ENCODE data around the gene BAHCC1. TPM values are rescaled to one million over a fixed set of nuclear protein-coding genes. Genes with fewer than 3 reads are reported as not detected.

BAHCC1 gene
- total RNA-seq, 1 experiment from 2014 or later: 29.8 TPM

DNA sequence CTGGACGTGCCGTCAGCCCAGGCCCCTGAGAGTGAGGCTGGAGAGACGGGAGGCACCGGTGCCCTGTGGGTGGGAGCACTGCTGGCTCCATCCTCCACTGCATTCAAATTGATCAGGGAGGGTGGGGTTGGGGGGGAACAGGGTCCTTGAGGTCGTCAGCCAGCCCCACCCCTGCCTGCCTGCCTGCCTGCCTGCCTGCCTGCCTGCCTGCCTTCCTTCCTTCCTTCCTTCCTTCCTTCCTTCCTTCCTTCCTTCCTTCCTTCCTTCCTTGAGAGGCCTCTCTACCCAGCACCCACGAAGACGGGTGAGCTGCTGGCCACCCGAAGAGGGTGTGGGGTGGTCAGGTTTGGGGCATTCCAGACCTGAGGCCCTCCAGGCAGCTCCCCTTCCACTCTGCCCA lies 16.0 kb downstream of the BAHCC1 start:
- ChIA-PET CTCF (interaction anchor here (0.8 to 1.5 kb wide), 5 partner anchors 9 to 78 kb away, joined by 3 to 6 read pairs (median 3); no protein-coding TSS in a partner anchor), POLR2A (no interaction called here)
- TF ChIP-seq, protein P1, sequence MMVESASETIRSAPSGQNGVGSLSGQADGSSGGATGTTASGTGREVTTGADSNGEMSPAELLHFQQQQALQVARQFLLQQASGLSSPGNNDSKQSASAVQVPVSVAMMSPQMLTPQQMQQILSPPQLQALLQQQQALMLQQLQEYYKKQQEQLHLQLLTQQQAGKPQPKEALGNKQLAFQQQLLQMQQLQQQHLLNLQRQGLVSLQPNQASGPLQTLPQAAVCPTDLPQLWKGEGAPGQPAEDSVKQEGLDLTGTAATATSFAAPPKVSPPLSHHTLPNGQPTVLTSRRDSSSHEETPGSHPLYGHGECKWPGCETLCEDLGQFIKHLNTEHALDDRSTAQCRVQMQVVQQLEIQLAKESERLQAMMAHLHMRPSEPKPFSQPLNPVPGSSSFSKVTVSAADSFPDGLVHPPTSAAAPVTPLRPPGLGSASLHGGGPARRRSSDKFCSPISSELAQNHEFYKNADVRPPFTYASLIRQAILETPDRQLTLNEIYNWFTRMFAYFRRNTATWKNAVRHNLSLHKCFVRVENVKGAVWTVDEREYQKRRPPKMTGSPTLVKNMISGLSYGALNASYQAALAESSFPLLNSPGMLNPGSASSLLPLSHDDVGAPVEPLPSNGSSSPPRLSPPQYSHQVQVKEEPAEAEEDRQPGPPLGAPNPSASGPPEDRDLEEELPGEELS (CRISPR knock-in tag; IDR thresholded peaks at IDR 0.05): no peak
- TF ChIP-seq CREM (CRISPR knock-in tag; IDR thresholded peaks at IDR 0.05) (no peak), OVOL2 (CRISPR knock-in tag; IDR thresholded peaks at IDR 0.05; ENCODE audit: borderline replicate concordance) (no peak), EMX1 (CRISPR knock-in tag; IDR thresholded peaks at IDR 0.05) (no peak), FOXP1 (CRISPR knock-in tag; IDR thresholded peaks at IDR 0.05; ENCODE audit: borderline replicate concordance) (no peak), GRHL2 (CRISPR knock-in tag; IDR thresholded peaks at IDR 0.05; ENCODE audit: insufficient replicate concordance, severe bottlenecking) (no peak)
- TF ChIP-seq, protein P2, sequence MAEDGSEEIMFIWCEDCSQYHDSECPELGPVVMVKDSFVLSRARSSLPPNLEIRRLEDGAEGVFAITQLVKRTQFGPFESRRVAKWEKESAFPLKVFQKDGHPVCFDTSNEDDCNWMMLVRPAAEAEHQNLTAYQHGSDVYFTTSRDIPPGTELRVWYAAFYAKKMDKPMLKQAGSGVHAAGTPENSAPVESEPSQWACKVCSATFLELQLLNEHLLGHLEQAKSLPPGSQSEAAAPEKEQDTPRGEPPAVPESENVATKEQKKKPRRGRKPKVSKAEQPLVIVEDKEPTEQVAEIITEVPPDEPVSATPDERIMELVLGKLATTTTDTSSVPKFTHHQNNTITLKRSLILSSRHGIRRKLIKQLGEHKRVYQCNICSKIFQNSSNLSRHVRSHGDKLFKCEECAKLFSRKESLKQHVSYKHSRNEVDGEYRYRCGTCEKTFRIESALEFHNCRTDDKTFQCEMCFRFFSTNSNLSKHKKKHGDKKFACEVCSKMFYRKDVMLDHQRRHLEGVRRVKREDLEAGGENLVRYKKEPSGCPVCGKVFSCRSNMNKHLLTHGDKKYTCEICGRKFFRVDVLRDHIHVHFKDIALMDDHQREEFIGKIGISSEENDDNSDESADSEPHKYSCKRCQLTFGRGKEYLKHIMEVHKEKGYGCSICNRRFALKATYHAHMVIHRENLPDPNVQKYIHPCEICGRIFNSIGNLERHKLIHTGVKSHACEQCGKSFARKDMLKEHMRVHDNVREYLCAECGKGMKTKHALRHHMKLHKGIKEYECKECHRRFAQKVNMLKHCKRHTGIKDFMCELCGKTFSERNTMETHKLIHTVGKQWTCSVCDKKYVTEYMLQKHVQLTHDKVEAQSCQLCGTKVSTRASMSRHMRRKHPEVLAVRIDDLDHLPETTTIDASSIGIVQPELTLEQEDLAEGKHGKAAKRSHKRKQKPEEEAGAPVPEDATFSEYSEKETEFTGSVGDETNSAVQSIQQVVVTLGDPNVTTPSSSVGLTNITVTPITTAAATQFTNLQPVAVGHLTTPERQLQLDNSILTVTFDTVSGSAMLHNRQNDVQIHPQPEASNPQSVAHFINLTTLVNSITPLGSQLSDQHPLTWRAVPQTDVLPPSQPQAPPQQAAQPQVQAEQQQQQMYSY (CRISPR knock-in tag; IDR thresholded peaks at IDR 0.05): no peak
- Mint-ChIP-seq H3K27ac (no peak overlapping the region), H3K9me3 (no peaks in the 10 kb centered on the region), H3K4me1 (peaks cover 9% of the 10 kb centered on the region), H3K4me3 (no peak overlapping the region), H3K36me3 (no peaks in the 10 kb centered on the region), H3K27me3 (ENCODE audit: low read depth) (peaks cover 15% of the 10 kb centered on the region)
- DNase-seq (ENCODE audit: low spot score): no peak
- no peak for ATAC-seq

DNA sequence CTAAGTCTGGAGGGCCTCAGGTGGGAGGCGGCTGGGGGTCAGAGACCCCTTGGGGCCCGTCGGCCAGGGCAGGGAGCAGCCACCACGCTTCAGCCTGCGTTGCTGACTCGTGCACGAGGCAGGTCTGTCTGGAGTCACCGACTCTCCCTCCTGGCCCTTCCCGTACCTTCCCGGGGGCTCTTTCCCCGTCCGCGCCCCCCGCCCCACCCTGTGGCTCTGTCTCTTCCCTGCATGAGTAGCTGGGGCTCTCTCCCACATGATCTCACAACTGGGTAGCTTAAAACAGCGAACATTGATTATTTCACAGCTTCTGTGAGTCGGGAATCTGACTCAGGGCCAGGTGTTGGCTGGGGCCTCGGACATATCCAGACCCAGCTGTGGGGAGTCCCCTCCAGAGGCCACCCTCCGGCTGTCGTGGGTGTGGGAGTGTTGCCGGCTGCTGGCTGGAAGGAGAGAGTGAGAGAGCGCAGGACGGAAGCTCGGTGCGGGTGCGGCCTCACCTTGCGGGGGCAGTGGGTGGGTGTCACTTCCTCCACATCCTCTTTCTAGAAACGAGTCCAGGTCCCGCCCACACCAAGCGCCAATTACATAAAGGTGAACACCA lies 17.3 kb downstream of the BAHCC1 start:
- no peaks in the 10 kb centered on the region for H3K9me3 Mint-ChIP-seq
- no peak overlapping the region for H3K4me3 Mint-ChIP-seq
- H3K27ac Mint-ChIP-seq: no peak overlapping the region
- H3K27me3 Mint-ChIP-seq (ENCODE audit: low read depth): peaks cover 9% of the 10 kb centered on the region
- H3K36me3 Mint-ChIP-seq: no peaks in the 10 kb centered on the region
- TF ChIP-seq FOXK1 (CRISPR knock-in tag; IDR thresholded peaks at IDR 0.05) (no peak), OVOL2 (CRISPR knock-in tag; IDR thresholded peaks at IDR 0.05; ENCODE audit: borderline replicate concordance) (no peak)
- TF ChIP-seq, protein P3, sequence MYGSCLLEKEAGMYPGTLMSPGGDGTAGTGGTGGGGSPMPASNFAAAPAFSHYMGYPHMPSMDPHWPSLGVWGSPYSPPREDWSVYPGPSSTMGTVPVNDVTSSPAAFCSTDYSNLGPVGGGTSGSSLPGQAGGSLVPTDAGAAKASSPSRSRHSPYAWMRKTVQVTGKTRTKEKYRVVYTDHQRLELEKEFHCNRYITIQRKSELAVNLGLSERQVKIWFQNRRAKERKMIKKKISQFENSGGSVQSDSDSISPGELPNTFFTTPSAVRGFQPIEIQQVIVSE (CRISPR knock-in tag; IDR thresholded peaks at IDR 0.05; ENCODE audit: borderline replicate concordance): no peak
- TF ChIP-seq, protein P4, sequence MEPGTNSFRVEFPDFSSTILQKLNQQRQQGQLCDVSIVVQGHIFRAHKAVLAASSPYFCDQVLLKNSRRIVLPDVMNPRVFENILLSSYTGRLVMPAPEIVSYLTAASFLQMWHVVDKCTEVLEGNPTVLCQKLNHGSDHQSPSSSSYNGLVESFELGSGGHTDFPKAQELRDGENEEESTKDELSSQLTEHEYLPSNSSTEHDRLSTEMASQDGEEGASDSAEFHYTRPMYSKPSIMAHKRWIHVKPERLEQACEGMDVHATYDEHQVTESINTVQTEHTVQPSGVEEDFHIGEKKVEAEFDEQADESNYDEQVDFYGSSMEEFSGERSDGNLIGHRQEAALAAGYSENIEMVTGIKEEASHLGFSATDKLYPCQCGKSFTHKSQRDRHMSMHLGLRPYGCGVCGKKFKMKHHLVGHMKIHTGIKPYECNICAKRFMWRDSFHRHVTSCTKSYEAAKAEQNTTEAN (CRISPR knock-in tag; IDR thresholded peaks at IDR 0.05): no peak
- TF ChIP-seq, protein P5, sequence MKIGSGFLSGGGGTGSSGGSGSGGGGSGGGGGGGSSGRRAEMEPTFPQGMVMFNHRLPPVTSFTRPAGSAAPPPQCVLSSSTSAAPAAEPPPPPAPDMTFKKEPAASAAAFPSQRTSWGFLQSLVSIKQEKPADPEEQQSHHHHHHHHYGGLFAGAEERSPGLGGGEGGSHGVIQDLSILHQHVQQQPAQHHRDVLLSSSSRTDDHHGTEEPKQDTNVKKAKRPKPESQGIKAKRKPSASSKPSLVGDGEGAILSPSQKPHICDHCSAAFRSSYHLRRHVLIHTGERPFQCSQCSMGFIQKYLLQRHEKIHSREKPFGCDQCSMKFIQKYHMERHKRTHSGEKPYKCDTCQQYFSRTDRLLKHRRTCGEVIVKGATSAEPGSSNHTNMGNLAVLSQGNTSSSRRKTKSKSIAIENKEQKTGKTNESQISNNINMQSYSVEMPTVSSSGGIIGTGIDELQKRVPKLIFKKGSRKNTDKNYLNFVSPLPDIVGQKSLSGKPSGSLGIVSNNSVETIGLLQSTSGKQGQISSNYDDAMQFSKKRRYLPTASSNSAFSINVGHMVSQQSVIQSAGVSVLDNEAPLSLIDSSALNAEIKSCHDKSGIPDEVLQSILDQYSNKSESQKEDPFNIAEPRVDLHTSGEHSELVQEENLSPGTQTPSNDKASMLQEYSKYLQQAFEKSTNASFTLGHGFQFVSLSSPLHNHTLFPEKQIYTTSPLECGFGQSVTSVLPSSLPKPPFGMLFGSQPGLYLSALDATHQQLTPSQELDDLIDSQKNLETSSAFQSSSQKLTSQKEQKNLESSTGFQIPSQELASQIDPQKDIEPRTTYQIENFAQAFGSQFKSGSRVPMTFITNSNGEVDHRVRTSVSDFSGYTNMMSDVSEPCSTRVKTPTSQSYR (CRISPR knock-in tag; IDR thresholded peaks at IDR 0.05): no peak
- ATAC-seq (no peak), DNase-seq (ENCODE audit: low spot score) (no peak)
- POLR2A ChIA-PET: no interaction called here
- H3K4me1 Mint-ChIP-seq: peaks cover 5% of the 10 kb centered on the region; the same call in 1 of the 2 replicates
- CTCF ChIA-PET: interaction anchor here (0.9 kb wide), 1 partner anchor 71 kb away, joined by 3 read pairs; no protein-coding TSS in a partner anchor
